WTC11 (cell line): ENCODE measurements around the gene CCDC74B.

Experiments
- CTCF ChIP-seq: fragments of 200-600 bp; IDR thresholded peaks from 2 replicates; pipeline ENCODE4 v1.8.0; 2022; ENCODE audit warnings: antibody characterized with exemption
- FOXJ3 ChIP-seq: sonication (generic); formaldehyde crosslinking; IDR thresholded peaks from 2 replicates; pipeline ENCODE4 v1.9.0; 2021; ENCODE audit warnings: missing genetic modification reagents, mild to moderate bottlenecking, borderline replicate concordance
- FOXK1 ChIP-seq: sonication (generic); formaldehyde crosslinking; IDR thresholded peaks from 2 replicates; pipeline ENCODE4 v1.8.0; 2022; ENCODE audit warnings: mild to moderate bottlenecking, moderate library complexity, missing genetic modification reagents
- MAX ChIP-seq: sonication (generic); formaldehyde crosslinking; IDR thresholded peaks from 2 replicates; pipeline ENCODE4 v1.8.0; 2022; ENCODE audit warnings: mild to moderate bottlenecking, missing genetic modification reagents
- SP1 ChIP-seq: sonication (generic); formaldehyde crosslinking; conservative IDR thresholded peaks from 2 replicates; pipeline ENCODE4 v1.8.1; 2022; ENCODE audit warnings: missing genetic modification reagents
- ZBTB43 ChIP-seq: sonication (generic); formaldehyde crosslinking; IDR thresholded peaks from 2 replicates; pipeline ENCODE4 v1.8.1; 2023; ENCODE audit warnings: mild to moderate bottlenecking, missing genetic modification reagents

- TF ChIP-seq CTCF: no peak
- no peak for TF ChIP-seq FOXJ3 (CRISPR knock-in tag)
- TF ChIP-seq SP1 (CRISPR knock-in tag): no peak
- TF ChIP-seq MAX (CRISPR knock-in tag): no peak
- no peak for TF ChIP-seq ZBTB43 (CRISPR knock-in tag)
- no peak for TF ChIP-seq FOXK1 (CRISPR knock-in tag)
Observed at GRCh38 chr2:130162968-130163367, 18.1 kb upstream of the CCDC74B start.
